Measurements from ENCODE around the gene MAD1L1.

MAD1L1 gene

GRCh38 chr7:1856888-1857441 lies 375.8 kb downstream of the MAD1L1 start:
- POLR2A ChIA-PET: no interaction called here

DNA sequence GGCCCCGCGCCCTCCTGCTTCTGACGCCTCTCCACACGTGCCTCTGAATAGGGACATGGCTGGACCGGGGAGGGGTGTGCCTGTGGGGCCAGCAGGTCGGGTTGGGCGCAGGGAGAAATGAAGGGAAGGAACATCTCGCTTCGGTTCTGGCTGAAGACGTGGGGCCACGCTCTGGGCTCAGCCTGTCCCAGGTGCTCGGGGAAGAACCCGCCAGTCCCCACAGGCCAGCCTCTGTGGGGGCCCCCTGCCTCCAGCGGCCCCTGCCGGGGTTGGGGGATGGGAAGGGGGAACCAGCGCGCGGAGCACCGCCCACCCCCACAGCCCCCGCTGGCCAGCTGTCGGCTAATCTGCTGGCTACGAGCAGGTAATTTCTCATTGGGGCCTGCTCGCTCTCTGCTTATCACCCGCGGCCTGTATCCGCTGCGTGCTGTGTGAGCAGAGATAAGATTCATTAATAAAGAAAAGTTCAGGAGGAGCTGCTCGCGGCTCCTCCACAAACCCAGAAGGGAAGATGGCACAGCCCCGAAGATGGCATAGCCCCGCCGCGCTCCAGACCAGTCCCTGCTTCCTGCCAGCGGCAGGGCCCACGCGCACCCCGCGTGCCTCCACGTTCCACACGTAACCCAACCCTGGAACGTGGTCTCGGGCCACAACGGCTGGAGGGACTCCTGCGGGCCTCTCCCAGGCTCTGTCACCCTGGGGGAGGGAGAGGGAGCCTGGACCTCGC lies 376.4 kb downstream of the MAD1L1 start:
- ChIA-PET CTCF (no interaction called here), POLR2A (no interaction called here)
- no peaks in the 10 kb centered on the region for H3K36me3 ChIP-seq (ENCODE audit: control insufficient read depth in 2 of 2, insufficient read depth in 1 of 2, low read length in 2 of 2)
- TF ChIP-seq ZNF555 (tag by site-specific recombination; conservative IDR thresholded peaks at IDR 0.05) (no peak), ZNF654 (tag by site-specific recombination; IDR thresholded peaks at IDR 0.05; ENCODE audit: low read depth) (no peak), OSR2 (tag by site-specific recombination; IDR thresholded peaks at IDR 0.05) (no peak), ZNF184 (tag by site-specific recombination; IDR thresholded peaks at IDR 0.05) (no peak)
- TF ChIP-seq, protein P1, sequence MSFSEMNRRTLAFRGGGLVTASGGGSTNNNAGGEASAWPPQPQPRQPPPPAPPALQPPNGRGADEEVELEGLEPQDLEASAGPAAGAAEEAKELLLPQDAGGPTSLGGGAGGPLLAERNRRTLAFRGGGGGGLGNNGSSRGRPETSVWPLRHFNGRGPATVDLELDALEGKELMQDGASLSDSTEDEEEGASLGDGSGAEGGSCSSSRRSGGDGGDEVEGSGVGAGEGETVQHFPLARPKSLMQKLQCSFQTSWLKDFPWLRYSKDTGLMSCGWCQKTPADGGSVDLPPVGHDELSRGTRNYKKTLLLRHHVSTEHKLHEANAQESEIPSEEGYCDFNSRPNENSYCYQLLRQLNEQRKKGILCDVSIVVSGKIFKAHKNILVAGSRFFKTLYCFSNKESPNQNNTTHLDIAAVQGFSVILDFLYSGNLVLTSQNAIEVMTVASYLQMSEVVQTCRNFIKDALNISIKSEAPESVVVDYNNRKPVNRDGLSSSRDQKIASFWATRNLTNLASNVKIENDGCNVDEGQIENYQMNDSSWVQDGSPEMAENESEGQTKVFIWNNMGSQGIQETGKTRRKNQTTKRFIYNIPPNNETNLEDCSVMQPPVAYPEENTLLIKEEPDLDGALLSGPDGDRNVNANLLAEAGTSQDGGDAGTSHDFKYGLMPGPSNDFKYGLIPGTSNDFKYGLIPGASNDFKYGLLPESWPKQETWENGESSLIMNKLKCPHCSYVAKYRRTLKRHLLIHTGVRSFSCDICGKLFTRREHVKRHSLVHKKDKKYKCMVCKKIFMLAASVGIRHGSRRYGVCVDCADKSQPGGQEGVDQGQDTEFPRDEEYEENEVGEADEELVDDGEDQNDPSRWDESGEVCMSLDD (tag by site-specific recombination; IDR thresholded peaks at IDR 0.05): no peak
- H3K27ac ChIP-seq (ENCODE audit: extremely low read depth, low read depth, low read length): no peak overlapping the region
- H3K9me3 ChIP-seq (ENCODE audit: control insufficient read depth, insufficient read depth, low read depth, low read length): no peaks in the 10 kb centered on the region
- H3K4me1 ChIP-seq (ENCODE audit: control insufficient read depth, insufficient read depth, low read length): no peaks in the 10 kb centered on the region
- no peak overlapping the region for H3K4me3 ChIP-seq (ENCODE audit: low read depth, low read length)

More at GRCh38 chr7:1856888-1857441, 375.8 kb downstream of the MAD1L1 start:
- TF ChIP-seq ZNF19 (tag by site-specific recombination; IDR thresholded peaks at IDR 0.05; ENCODE audit: low read depth) (no peak), ZIC2 (tag by site-specific recombination; IDR thresholded peaks at IDR 0.05) (0 out of 2 replicates have a peak, but pooled peaks have one; percentile 12), GLIS1 (tag by site-specific recombination; IDR thresholded peaks at IDR 0.05) (0 out of 2 replicates have a peak, but pooled peaks have one; percentile 13)
- Histone ChIP-seq H3K4me3 (ENCODE audit: low read depth, low read length) (no peak overlapping the region), H3K27ac (ENCODE audit: extremely low read depth, low read depth, low read length) (no peak overlapping the region), H3K9me3 (ENCODE audit: control insufficient read depth, insufficient read depth, low read depth, low read length) (no peaks in the 10 kb centered on the region), H3K4me1 (ENCODE audit: control insufficient read depth, insufficient read depth, low read length) (no peaks in the 10 kb centered on the region), H3K36me3 (ENCODE audit: control insufficient read depth in 2 of 2, insufficient read depth in 1 of 2, low read length in 2 of 2) (no peaks in the 10 kb centered on the region)
- CTCF ChIA-PET: interaction anchor here (0.5 kb wide), 1 partner anchor 261 kb away, joined by 3 read pairs; no protein-coding TSS in a partner anchor

DNA sequence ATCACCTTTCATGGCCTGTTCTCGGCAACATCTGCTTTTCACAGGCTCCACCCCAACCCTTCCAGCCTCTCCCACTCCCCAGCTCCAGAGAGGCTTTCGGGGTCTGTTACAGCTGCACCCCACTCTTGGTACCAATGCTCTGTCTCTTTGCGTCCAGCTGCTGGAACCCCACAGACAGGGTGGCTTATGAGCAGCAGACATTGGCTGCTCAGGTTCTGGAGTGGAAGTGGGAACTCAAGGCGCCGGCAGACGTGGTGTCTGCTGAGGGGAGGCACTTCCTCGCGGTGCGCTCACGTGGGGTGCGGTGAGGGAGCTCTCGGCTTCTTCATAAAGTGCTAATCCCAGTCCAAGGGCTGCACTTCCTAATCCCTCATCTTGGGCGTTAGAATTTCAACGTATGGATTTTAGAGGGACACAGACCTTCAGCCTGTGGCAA lies 377.0 kb downstream of the MAD1L1 start:
- TF ChIP-seq, protein P2, sequence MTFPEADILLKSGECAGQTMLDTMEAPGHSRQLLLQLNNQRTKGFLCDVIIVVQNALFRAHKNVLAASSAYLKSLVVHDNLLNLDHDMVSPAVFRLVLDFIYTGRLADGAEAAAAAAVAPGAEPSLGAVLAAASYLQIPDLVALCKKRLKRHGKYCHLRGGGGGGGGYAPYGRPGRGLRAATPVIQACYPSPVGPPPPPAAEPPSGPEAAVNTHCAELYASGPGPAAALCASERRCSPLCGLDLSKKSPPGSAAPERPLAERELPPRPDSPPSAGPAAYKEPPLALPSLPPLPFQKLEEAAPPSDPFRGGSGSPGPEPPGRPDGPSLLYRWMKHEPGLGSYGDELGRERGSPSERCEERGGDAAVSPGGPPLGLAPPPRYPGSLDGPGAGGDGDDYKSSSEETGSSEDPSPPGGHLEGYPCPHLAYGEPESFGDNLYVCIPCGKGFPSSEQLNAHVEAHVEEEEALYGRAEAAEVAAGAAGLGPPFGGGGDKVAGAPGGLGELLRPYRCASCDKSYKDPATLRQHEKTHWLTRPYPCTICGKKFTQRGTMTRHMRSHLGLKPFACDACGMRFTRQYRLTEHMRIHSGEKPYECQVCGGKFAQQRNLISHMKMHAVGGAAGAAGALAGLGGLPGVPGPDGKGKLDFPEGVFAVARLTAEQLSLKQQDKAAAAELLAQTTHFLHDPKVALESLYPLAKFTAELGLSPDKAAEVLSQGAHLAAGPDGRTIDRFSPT (tag by site-specific recombination; IDR thresholded peaks at IDR 0.05): no peak
- TF ChIP-seq GLI2 (tag by site-specific recombination; IDR thresholded peaks at IDR 0.05; ENCODE audit: borderline replicate concordance, low read depth): no peak
- TF ChIP-seq ZNF10 (tag by site-specific recombination; IDR thresholded peaks at IDR 0.05): no peak
- TF ChIP-seq ZNF707 (tag by site-specific recombination; IDR thresholded peaks at IDR 0.05): peak; percentile 93
- TF ChIP-seq, protein P3, sequence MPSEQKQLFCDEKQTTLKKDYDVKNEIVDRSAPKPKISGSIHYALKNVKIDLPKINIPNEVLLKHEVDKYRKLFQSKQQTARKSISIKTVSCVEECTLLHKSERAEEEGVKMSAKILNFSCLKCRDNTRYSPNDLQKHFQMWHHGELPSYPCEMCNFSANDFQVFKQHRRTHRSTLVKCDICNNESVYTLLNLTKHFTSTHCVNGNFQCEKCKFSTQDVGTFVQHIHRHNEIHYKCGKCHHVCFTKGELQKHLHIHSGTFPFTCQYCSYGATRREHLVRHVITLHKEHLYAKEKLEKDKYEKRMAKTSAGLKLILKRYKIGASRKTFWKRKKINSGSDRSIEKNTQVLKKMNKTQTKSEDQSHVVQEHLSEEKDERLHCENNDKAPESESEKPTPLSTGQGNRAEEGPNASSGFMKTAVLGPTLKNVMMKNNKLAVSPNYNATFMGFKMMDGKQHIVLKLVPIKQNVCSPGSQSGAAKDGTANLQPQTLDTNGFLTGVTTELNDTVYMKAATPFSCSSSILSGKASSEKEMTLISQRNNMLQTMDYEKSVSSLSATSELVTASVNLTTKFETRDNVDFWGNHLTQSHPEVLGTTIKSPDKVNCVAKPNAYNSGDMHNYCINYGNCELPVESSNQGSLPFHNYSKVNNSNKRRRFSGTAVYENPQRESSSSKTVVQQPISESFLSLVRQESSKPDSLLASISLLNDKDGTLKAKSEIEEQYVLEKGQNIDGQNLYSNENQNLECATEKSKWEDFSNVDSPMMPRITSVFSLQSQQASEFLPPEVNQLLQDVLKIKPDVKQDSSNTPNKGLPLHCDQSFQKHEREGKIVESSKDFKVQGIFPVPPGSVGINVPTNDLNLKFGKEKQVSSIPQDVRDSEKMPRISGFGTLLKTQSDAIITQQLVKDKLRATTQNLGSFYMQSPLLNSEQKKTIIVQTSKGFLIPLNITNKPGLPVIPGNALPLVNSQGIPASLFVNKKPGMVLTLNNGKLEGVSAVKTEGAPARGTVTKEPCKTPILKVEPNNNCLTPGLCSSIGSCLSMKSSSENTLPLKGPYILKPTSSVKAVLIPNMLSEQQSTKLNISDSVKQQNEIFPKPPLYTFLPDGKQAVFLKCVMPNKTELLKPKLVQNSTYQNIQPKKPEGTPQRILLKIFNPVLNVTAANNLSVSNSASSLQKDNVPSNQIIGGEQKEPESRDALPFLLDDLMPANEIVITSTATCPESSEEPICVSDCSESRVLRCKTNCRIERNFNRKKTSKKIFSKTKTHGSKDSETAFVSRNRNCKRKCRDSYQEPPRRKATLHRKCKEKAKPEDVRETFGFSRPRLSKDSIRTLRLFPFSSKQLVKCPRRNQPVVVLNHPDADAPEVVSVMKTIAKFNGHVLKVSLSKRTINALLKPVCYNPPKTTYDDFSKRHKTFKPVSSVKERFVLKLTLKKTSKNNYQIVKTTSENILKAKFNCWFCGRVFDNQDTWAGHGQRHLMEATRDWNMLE (tag by site-specific recombination; conservative IDR thresholded peaks at IDR 0.05; ENCODE audit: low read depth): no peak
- no peak for TF ChIP-seq ZNF791 (tag by site-specific recombination; IDR thresholded peaks at IDR 0.05)
- no peak for TF ChIP-seq YY1 (tag by site-specific recombination; IDR thresholded peaks at IDR 0.05)
- TF ChIP-seq ZNF121 (tag by site-specific recombination; IDR thresholded peaks at IDR 0.05): no peak
- no peak for TF ChIP-seq HOXA7 (CRISPR knock-in tag; IDR thresholded peaks at IDR 0.05; ENCODE audit: borderline replicate concordance)
- ChIA-PET CTCF (no interaction called here), POLR2A (no interaction called here)
- Histone ChIP-seq H3K4me1 (ENCODE audit: control insufficient read depth, insufficient read depth, low read length) (no peaks in the 10 kb centered on the region), H3K36me3 (ENCODE audit: control insufficient read depth in 2 of 2, insufficient read depth in 1 of 2, low read length in 2 of 2) (no peaks in the 10 kb centered on the region), H3K27ac (ENCODE audit: extremely low read depth, low read depth, low read length) (no peak overlapping the region), H3K4me3 (ENCODE audit: low read depth, low read length) (no peak overlapping the region), H3K9me3 (ENCODE audit: control insufficient read depth, insufficient read depth, low read depth, low read length) (no peaks in the 10 kb centered on the region)

All from HEK293 (cell line).